Skeletal muscle satellite cell (primary cell): ENCODE data around the gene ZNF629. TPM values are rescaled to one million over a fixed set of nuclear protein-coding genes. Genes with fewer than 3 reads are reported as not detected.
"Not testable (repeated sequence)": the region's sequence is repeated elsewhere in the genome, so short reads cannot be mapped to it uniquely, and the experiment has no call there.

Source experiments
- H3K27me3 ChIP-seq: 2 replicates; pipeline ENCODE4 v1.7.0; 2013; ENCODE audit warnings: low read length; ENCODE audit not compliant: control insufficient read depth, insufficient read depth
- H3K36me3 ChIP-seq: 2 replicates; pipeline ENCODE4 v1.7.0; 2013; ENCODE audit warnings: mild to moderate bottlenecking, control low read depth, low read length; ENCODE audit not compliant: insufficient read depth
- H3K4me1 ChIP-seq: 2 replicates; pipeline ENCODE4 v1.7.0; 2013; ENCODE audit warnings: low read length; ENCODE audit not compliant: control insufficient read depth, insufficient read depth
- H3K4me2 ChIP-seq: 2 replicates; pipeline ENCODE4 v1.7.0; 2013; ENCODE audit warnings: mild to moderate bottlenecking, low read length
- H3K4me3 ChIP-seq: 2 replicates; pipeline ENCODE4 v1.7.0; 2013; ENCODE audit warnings: low read length
- H3K9ac ChIP-seq: 2 replicates; pipeline ENCODE4 v1.7.0; 2013; ENCODE audit warnings: mild to moderate bottlenecking, low read depth, low read length, moderate library complexity
- H3K9me3 ChIP-seq: replicated peaks from 2 replicates; pipeline ENCODE4 v1.7.0; 2013; ENCODE audit warnings: mild to moderate bottlenecking, control low read depth, low read length
- total RNA-seq: library from RNA; depleted of rRNA; stranded (reverse); fragments of >200 nt; gene quantifications from 2 replicates; pipeline ENCODE4 v1.2.3, GENCODE V29; 2012; rRNA removed

The ZNF629 gene
- total RNA-seq, result 10.4 and 12.2 TPM in 2 replicates

DNA sequence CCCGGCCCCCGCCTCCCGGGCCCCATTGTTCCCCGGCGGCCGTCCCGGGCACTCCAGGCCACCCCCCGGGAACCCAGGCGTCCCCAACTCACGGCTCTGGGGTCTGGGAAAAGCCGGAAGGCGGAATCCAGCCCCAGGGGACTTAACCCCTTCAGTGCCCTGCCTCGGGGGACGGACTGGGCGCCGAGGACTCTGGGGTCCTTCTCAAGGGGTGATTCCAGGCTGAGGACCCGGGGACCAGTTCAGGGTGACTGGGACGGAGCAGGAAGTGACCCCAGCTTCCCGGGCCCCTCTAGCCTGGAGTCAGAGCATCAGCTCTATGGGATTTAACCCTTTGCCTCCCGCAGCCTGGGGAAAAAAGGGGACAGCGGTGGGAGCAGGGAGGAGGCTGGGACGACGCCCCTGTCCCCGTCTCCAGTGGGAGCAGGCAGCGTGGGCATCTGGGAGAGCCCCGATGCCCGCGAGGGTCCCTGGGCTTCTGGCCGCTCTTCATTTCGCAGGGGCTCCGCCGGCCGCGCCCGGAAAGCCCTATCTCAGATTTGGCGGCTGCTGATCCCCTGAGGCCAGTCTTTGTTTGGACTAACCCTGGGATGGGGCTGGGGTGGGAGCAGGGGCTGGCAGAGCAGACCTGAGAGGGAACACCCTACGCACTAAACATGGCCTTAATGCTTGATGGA, at the start of gene ZNF629:
TSS of gene ZNF629 (minus strand) at position 270 of the 677 bp plus-strand sequence. CDS start 2,723 bp downstream, outside the sequence.
- peak within 1 kb of the TSS; percentile 99 for H3K9ac ChIP-seq
- peaks cover 2% of the 10 kb centered on the region for H3K27me3 ChIP-seq
- peaks cover 20% of the 10 kb centered on the region for H3K36me3 ChIP-seq
- peaks cover 18% of the 10 kb centered on the region for H3K4me1 ChIP-seq
- H3K4me3 ChIP-seq, result peak within 1 kb of the TSS; percentile 98
- H3K4me2 ChIP-seq, result peak within 1 kb of the TSS; percentile 94
- no peaks in the 10 kb centered on the region for H3K9me3 ChIP-seq

GRCh38 chr16:30834130-30834740, 47.2 kb upstream of the ZNF629 start:
- Histone ChIP-seq H3K36me3 (no peaks in the 10 kb centered on the region), H3K9ac (no peak overlapping the region), H3K9me3 (no peaks in the 10 kb centered on the region), H3K27me3 (peaks cover 5% of the 10 kb centered on the region), H3K4me2 (no peak overlapping the region), H3K4me3 (no peak overlapping the region), H3K4me1 (no peaks in the 10 kb centered on the region)

DNA sequence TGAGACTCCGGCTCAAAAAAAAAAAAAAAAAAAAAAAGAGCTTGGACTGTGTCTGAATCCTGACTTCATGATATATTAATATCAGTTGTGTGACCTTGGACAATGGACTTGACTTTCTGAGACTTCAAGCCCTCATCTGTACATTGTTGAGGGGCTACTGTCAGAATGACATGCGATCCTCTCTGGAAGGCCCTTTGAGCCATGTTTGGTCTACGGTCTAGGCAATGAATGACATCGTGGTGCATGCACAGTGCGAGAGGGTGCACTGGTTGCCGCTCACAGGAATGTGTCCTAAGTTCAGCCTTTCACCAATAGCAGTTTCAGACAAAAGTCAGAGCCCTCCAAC, 43.0 kb upstream of the ZNF629 start:
- no peak overlapping the region for H3K4me3 ChIP-seq
- peaks cover 16% of the 10 kb centered on the region for H3K27me3 ChIP-seq
- no peak overlapping the region for H3K9ac ChIP-seq
- H3K4me1 ChIP-seq, result no peaks in the 10 kb centered on the region
- no peak overlapping the region for H3K4me2 ChIP-seq
- H3K9me3 ChIP-seq, result no peaks in the 10 kb centered on the region
- H3K36me3 ChIP-seq, result no peaks in the 10 kb centered on the region

DNA sequence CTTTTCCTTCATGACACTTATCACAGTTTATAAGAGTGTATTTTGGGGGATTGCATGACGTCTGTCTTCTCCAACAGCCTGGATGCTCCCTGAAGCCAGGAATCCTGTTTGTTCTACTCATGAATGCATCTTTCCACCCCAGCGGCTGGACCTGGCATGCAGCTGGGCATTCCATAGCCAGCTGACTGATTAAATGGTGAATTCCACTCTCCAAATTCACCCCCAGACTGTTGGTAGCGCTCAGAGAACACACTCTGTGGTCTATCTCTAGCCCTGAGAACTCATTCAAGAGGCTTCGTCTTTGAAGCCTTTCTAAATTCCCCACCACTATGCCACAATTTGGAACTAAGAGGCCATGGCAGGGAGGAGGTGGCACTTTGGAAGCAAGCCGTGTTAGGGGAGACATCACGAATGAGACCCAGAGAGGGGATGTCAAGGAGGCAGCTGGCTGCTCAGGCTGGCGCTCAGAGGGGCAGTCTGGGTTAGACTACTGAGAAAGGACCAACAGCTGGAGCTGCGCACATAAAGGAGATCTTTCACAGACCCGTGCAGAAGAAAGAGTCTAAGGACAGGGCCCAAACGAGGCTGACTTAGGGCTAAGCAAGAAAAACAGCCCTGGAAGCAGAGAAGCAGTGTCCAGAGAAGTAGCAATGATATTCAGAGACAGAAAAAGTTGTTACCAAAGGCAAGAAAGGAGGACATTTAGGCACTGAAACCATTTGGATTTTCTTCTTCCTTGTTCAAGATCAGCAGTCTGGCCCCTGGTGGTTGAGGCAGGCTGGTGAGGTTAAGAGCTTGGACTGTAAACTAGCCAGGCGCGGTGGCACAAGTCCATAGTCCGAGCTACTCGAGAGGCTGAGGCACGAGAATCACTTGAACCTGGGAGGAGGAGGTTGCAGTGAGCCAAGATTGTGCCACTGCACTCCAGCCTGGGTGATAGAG, 42.4 kb upstream of the ZNF629 start:
- no peaks in the 10 kb centered on the region for H3K9me3 ChIP-seq
- H3K4me2 ChIP-seq, result no peak overlapping the region
- H3K9ac ChIP-seq, result no peak overlapping the region
- H3K27me3 ChIP-seq, result peaks cover 16% of the 10 kb centered on the region
- H3K36me3 ChIP-seq, result no peaks in the 10 kb centered on the region
- no peaks in the 10 kb centered on the region for H3K4me1 ChIP-seq
- H3K4me3 ChIP-seq, result no peak overlapping the region

DNA sequence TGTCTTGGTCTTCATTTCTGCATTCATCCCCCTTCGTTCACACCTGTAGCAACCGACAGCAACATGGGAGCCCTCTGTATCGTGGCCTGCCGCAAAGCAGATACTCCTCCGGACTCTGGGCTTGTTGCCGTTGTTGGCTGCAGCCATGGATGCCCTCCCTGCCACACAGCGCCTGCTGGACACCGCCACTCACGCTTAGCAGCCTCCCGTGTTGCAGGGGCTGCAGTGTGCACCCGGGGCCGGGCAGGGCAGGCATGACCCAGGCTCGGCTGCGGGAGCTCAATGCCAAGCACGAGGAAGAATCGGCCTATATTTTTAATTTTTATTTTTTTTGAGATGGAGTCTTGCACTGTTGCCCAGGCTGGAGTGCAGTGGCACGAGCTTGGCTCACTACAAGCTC, 34.9 kb upstream of the ZNF629 start:
- Histone ChIP-seq H3K9ac (no peak overlapping the region), H3K36me3 (no peaks in the 10 kb centered on the region), H3K4me3 (no peak overlapping the region), H3K9me3 (no peaks in the 10 kb centered on the region), H3K4me2 (no peak overlapping the region), H3K27me3 (no peaks in the 10 kb centered on the region), H3K4me1 (no peaks in the 10 kb centered on the region)

GRCh38 chr16:30821441-30821840, 34.4 kb upstream of the ZNF629 start:
- H3K36me3 ChIP-seq, H3K27me3 ChIP-seq, H3K9me3 ChIP-seq: not testable (repeated sequence)

GRCh38 chr16:30820952-30821421, 34.0 kb upstream of the ZNF629 start:
- Histone ChIP-seq H3K36me3 (no peaks in the 10 kb centered on the region), H3K4me1 (no peaks in the 10 kb centered on the region), H3K27me3 (no peaks in the 10 kb centered on the region), H3K9me3 (no peaks in the 10 kb centered on the region), H3K9ac (no peak overlapping the region), H3K4me2 (no peak overlapping the region), H3K4me3 (no peak overlapping the region)

More at GRCh38 chr16:30821441-30821840, 34.4 kb upstream of the ZNF629 start:
- H3K4me1 ChIP-seq, H3K4me3 ChIP-seq, H3K4me2 ChIP-seq, H3K9ac ChIP-seq: not testable (repeated sequence)

GRCh38 chr16:30816769-30817168, 29.8 kb upstream of the ZNF629 start:
- H3K9ac ChIP-seq, result no peak overlapping the region
- H3K36me3 ChIP-seq, result no peaks in the 10 kb centered on the region
- H3K9me3 ChIP-seq, result no peaks in the 10 kb centered on the region
- H3K4me1 ChIP-seq, result peaks cover 11% of the 10 kb centered on the region
- H3K4me3 ChIP-seq, result no peak overlapping the region
- H3K27me3 ChIP-seq, result no peaks in the 10 kb centered on the region
- H3K4me2 ChIP-seq, result no peak overlapping the region

GRCh38 chr16:30813821-30814189, 26.8 kb upstream of the ZNF629 start:
- Histone ChIP-seq H3K4me1 (peaks cover 11% of the 10 kb centered on the region), H3K9ac (peak overlapping the region; percentile 71), H3K27me3 (no peaks in the 10 kb centered on the region), H3K36me3 (no peaks in the 10 kb centered on the region), H3K4me2 (peak overlapping the region; percentile 84), H3K4me3 (peak overlapping the region; percentile 75), H3K9me3 (no peaks in the 10 kb centered on the region)

- not testable (repeated sequence) for H3K9ac ChIP-seq, H3K9me3 ChIP-seq, H3K4me3 ChIP-seq, H3K36me3 ChIP-seq, H3K27me3 ChIP-seq, H3K4me2 ChIP-seq
- peaks cover 20% of the 10 kb centered on the region for H3K4me1 ChIP-seq
Observed at GRCh38 chr16:30809675-30810074, 22.7 kb upstream of the ZNF629 start.

GRCh38 chr16:30808890-30809426, 22.0 kb upstream of the ZNF629 start:
- H3K9ac ChIP-seq, H3K4me2 ChIP-seq, H3K4me3 ChIP-seq, H3K27me3 ChIP-seq, H3K9me3 ChIP-seq, H3K36me3 ChIP-seq: not testable (repeated sequence)
- H3K4me1 ChIP-seq, result peaks cover 17% of the 10 kb centered on the region
